ENCODE measurements around the gene TBXA2R. TPM values are rescaled to one million over a fixed set of nuclear protein-coding genes. Genes with fewer than 3 reads are reported as not detected.

The TBXA2R gene
- total RNA-seq, 1 donor from 2014 or later = 1.9 TPM

DNA sequence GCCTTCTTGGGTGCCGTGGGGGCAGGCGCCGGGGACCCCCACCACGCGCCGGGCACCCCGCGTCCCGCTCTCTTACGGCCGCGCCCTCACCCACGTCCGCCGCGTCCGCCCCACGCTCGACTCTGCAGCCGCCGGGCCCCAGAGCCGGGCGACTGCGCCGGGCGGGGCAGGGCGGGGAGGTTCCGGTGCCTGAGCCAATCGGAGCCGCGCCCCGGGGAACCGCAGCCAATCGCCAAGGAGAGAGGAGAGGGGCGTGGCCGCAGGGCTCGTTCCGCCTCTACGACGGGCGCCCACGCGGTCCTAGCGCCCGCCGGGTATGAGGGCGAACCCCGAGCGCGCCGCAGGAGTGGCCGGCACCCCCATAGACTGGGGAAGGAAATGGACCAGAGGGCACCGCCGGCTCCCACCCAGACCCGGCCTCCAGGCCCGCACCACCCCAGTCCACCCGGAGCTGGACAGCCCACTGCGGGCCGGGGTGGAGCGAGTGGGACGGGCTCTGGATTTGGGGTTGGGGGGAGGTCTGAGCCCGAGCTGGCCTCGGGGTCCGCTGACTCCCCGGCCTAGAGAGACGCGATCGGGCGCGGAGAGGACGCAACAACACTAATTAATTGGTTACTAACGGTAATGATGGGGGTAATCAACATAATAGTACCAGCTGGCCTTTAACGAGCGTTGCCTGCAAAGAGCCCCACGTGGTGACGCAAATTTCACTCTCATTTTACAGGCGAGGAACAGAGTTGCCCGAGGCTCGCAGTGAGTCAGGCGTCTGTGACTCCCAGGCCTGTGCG is 49.0 kb downstream of the TBXA2R start, which contains the start of gene MFSD12:
MFSD12 (minus strand) TSS at position 126 of the 788 bp plus-strand sequence. CDS start 183 bp downstream, outside the sequence.
- no peak for DNase-seq (ENCODE audit: extremely low read depth, low read depth, low spot score)

DNA sequence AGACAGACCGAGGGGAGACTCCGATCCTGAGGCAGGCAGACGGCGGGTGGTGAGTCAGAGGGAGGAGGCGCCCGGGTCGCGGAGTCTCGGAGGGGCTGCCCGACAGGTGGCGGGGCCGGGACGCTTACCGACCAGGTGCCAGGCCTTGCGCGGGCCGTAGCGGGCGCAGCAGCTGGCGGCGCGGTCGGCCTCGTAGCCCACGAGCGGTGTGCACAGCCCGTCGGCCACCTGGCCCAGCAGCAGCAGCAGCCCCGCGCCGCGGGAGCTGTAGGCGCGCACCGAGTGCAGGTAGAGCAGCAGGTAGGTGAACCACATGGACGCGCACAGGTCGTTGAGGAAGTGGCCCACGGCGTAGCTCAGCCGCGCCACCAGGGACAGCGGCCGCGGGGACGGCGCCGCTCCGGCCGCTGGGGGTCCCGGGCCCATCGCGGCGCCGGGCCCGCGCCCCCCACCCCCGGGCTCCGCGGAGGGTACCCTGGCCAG is 49.7 kb downstream of the TBXA2R start:
- no peak for DNase-seq (ENCODE audit: extremely low read depth, low read depth, low spot score)

DNA sequence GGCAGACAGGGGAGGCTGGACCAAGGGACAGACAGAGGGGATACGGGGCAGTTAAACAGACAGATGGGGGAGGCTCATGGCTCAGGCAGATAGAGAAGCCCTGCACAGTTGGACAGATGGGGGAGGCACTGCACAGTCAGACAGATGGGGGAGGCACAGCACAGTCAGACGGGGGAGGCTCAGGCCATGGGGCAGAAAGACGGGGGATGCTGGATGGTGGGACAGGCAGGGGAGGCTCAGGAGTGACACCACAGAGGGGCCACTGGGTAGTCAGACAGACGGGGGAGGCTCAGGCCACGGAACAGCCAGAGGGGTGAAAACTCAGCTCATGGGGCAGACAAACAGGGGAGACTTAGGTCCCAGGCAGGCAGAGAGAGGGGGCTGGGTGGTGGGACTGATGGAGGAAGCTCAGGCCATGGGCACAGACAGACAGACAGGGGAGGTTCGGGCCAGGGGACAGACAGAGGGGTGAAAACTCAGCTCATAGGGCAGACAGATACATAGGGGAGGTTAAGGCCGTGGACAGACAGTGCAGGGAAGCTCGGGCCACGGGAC is 50.2 kb downstream of the TBXA2R start:
- DNase-seq (ENCODE audit: extremely low read depth, low read depth, low spot score) = no peak

DNA sequence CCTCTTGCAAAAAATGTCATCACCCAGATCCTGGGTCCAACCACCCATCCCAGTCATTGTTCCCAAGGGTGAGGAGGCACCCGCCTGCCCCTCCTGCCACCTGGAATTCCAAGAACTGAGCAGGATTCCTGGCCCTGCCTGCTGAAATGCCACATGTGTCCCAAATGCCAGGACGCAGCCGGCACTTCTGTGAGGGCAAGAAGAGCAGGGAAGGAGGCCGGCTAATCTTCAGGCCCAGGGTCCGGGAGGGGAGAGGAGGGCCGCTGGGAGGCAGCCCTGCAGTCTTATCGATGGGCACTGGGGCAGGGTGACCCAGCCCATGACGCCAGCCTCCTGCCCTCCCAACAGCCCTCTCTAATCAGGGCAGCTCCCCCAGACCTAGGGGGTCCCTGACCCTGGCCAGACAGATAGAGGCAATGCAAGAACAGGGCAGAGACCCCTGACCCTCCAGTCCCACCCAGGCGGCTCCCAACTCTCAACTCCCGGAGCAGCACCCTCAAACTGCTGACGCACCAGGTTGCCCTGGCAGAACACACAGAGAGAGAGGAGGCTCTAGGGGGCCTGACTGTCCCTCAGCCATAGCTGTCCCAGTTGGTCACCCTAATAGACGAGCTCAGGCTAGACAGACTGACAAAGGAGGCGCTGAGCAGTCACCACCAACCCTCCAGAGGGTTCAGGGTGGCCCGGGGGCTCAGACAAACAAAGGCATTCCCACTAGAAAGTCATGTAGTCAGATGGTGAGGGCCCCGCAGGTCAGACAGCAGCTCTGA is 50.8 kb downstream of the TBXA2R start:
- DNase-seq (ENCODE audit: extremely low read depth, low read depth, low spot score) = no peak

DNA sequence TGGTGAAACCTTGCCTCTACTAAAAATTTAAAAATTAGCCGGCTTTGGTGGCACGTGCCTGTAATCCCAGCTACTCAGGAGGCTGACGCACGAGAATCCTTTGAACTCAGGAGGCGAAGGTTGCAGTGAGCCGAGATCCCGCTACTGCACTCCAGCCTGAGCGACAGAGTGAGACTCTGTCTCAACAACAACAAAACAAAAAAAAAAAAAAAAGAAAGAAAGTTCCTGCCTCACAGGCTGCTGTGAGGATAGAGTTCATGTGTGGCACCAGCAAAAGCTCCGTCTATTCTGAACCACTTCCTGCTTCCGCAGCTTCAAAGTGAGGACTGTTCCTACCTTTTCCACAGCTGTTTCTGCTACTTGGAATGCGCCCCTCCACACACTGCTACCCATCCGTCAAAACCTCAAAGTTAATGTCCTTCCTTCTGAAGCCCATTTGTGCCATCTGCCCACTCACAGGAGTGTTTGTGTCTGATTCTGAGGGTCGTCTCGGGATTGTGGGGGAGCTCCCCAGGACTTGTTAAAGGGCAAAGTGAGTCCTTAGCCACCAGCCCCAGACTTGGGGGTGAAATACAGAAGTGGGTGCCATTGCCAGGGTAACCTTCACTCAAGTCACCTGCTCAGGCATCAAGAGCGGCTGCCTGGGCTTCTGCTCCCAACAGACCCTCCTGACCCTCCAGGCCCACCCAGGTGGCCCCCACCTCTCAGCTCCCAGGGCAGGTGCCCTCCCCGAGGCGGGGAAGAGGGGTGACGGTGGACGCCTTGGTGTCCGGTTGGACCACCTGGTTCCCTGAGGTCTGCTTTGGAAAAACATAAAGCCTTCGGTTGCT is 52.2 kb downstream of the TBXA2R start:
- no peak for DNase-seq (ENCODE audit: extremely low read depth, low read depth, low spot score)

DNA sequence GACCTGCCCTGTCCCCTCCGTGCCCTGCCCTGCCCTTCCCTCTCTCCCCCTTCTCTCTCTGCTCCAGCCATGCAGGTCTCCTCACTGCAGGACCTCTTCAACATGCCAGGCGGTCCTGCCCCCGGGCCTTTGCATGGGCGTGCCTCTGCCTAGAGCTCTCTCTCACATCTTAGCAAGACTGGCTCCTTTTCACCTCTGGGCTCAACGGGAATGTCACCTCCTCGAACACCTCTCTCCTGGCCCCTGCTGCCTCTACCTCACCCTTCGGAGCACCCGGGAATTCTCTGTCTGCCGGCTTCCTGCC is 54.9 kb downstream of the TBXA2R start:
- DNase-seq (ENCODE audit: extremely low read depth, low read depth, low spot score) = no peak

DNA sequence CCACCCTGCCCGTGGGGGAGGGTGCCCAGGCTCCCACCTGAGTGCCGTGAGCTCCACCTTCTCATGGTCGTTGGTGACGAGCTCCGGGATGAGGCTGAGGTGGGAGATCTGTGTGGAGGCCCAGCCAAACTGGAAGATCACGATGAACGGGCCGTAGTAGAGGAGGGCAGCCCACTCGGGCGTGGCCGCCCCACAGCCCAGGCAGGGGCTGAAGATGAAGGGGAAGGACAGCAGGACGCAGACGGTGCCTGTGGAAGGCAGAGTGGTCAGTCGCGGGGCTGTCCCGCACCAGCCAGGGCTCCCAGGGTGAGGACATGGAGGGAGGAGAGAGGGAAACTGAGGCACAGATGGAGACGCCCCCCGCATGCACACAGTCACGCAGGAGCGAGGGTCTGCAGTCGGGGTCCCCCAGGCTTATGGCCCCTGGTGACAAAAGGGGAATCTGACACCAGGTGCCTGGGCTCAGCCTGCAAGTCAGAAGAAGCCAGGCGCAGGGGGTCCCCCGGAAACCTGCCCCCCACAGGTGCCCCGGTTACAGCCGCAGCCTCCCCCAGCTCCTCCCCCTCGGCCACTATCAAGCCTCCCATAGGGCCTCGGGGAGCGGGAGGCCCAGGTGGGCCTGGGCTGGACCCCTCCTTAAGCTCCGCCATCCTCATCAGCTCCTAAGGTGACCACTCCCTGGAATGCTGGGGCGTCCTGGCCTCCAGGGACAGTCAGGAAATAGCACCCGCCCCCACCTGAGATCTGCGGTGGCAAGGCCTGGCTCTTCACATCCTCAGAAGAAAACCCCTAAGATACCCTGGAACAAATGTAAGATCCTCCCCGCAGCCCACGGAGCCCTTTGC is 55.5 kb downstream of the TBXA2R start:
- DNase-seq (ENCODE audit: extremely low read depth, low read depth, low spot score) = no peak

DNA sequence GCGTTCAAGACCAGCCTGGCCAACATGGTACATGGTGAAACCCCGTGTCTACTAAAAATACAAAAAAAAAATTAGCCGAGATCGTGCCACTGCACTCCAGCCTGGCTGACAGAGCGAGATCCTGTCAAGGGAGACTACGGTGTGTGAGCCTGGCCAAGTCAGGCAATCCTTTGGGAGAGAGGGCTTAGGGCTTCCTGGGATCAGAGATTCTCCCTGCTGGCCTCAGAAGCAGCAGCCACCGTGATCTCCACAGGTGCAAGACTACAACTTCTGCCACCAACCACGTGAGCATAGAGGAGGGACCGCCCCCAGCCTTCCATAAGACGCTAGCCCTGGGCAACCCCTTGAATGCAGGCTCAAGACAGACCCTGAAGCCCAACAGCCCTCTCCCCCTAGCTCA is 56.9 kb downstream of the TBXA2R start:
- no peak for DNase-seq (ENCODE audit: extremely low read depth, low read depth, low spot score)

DNA sequence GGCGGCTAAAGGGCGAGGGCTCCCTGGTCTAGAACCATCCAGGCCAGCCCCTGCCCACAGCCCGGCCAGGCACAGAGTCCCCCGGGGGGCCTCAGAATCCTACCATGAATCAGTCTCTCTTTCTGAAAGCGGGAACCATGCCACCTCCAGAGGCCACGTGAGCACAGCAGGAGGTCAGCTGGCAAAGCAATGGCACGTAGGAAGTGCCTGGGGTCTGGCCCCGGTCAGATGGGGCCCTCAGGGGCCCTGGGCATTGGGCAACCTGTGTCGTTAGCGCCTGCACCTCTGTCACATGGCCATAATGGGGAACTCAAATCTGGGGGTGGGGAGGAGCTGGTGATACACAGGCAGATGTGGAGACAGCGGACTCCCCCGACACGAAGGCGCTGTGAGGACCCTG is 58.1 kb downstream of the TBXA2R start:
- DNase-seq (ENCODE audit: extremely low read depth, low read depth, low spot score) = no peak

DNA sequence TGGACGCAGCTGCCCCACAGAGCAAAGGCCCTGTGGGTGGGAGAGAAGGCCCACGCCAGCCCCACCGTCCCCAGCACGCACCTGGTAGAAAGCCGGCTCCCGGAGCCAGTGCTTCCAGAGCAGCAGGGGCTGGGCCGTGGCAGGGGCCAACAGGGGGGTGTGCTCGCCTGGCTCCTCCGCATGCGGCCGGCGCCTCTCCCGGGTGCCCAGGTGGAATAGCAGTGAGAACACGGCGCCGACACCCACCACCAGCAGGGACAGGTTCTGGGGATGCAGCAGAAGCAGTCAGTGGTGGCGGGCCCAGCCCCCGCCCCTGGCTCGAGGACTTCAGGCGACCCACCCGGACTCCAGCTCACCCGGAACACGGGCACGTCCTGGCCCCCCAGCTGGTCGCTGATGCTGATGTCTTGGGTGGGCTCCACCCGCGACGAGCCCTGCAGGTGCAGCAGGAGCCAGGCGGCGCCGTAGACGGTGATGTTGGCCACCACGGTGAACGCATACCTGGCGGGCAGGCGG is 58.9 kb downstream of the TBXA2R start:
- no peak for DNase-seq (ENCODE audit: extremely low read depth, low read depth, low spot score)

DNA sequence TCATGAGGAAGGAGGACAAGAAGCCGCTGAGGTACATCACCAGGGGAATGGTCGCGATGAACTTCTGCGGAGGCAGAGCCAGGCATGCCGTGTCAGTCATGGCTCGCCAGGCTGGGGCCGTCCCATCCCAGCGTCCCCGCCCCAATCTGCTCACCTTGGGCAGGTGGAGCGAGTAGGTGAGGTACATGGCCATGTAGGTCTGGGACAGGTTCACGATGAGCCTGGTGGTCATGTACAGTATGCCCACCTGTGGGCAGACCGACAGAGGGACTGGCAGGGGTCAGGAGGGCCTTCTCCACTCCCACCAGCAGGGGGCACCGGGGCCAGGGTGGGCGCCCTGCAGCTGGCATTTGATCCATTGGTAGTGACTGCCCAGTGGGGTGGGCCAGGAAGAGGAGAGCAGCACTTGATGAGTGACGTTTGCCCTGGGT is 59.4 kb downstream of the TBXA2R start:
- no peak for DNase-seq (ENCODE audit: extremely low read depth, low read depth, low spot score)

DNA sequence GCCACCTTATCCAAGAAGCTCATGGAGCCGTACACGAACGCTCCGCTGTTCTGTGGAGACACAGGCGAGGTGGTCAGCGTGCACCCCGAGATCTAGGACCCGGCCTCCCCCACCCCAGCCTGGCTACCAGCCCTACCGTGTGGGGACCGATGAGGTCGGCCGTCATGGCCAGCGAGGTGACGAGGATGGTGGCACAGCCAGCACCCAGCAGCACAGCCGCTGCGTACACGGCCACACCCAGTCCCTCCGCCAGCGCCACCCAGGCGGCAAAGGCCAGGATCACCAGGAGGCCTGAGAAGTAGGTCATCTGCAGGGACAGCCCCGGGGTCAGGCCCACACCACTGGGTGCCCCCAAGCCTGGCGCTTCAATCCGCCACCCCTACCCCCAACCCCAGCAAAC is 60.6 kb downstream of the TBXA2R start:
- no peak for DNase-seq (ENCODE audit: extremely low read depth, low read depth, low spot score)

DNA sequence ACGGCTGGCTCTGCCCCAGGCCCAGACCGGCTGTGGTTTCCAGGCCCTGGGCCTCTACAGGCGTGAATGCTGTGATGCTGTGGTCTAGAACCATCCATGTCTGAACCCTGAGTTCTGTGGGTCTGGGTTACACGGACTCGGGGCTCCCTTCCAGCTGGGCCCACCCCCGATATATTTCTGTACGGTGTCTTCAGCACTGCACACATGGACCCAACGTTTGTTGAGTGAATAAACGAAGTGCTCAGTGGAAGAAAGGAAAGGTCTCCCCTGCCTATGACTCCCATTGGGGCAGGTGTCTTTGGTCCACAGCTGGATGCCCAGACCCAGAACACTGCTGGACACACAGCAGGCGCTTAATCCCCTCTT is 61.0 kb downstream of the TBXA2R start:
- DNase-seq (ENCODE audit: extremely low read depth, low read depth, low spot score) = no peak

DNA sequence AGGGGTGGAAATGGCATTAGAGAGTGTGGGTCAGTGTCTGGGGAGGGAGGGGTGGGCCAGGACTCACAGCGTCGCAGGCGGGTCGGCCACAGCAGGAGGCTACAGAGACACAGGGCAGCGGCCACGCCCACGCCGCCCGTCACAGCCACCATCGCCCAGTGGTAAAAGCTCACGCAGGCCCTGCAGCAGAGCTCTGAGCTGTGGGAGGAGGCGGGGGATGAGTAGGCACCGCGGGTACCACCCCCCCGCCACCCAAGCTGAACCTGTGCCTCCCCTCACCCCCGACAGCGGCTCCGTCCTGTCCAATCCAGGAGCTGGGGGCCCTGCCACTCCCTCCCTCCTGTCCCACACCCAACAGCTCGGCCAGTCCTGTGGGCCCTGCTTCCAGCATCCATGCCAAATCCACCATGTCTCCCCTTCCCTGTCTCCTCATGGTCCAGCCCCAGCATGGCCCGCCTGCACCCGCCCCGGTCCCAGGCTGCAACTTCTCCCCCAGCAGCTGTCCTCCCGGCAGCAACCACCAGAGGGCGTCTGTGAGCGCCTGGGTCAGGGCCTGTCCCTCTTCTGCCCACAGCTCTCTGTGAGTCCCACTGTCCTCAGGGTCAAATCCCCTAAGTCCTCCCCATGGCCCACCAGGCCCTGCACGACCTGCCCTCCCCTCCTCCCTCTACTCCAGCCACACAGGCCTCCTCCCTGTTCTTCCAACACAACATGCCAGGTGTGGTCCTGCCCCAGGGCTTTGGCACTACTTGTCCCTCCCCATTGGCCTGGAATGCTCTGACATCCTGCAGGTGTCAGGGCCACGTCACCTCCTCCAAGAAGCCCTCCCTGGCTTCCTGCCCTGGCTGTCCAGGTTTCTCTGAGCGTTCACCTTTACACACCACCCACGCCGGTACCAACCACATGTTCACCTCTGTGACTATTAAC is 61.7 kb downstream of the TBXA2R start:
- DNase-seq (ENCODE audit: extremely low read depth, low read depth, low spot score) = no peak

Other genes starting within 250 kb of the TBXA2R start
- gene NFIC, start 240.3 kb downstream of the TBXA2R start, total RNA-seq = 36.3 and 48.8 TPM in 2 replicates
- gene SMIM24, start 126.3 kb downstream of the TBXA2R start, total RNA-seq = not detected in 2 replicates
- not detected in 2 replicates for gene SMIM44, start 123.4 kb downstream of the TBXA2R start, total RNA-seq
- gene DOHH, start 106.2 kb downstream of the TBXA2R start, total RNA-seq = 22.9 and 28.7 TPM in 2 replicates
- 32.8 and 43.9 TPM in 2 replicates for gene FZR1, start 100.6 kb downstream of the TBXA2R start, total RNA-seq
- gene TEKTIP1, start 67.7 kb downstream of the TBXA2R start, total RNA-seq = not detected in 2 replicates
- 107 and 138 TPM in 2 replicates for gene MFSD12, start 49.3 kb downstream of the TBXA2R start, total RNA-seq
- gene HMG20B, start 33.9 kb downstream of the TBXA2R start, total RNA-seq = 121 and 129 TPM in 2 replicates
- 3.2 and 6.1 TPM in 2 replicates for gene GIPC3, start 21.4 kb downstream of the TBXA2R start, total RNA-seq
- 36.6 and 38.4 TPM in 2 replicates for gene CACTIN, start 19.9 kb upstream of the TBXA2R start, total RNA-seq
- 69.8 and 110 TPM in 2 replicates for gene PIP5K1C, start 93.6 kb upstream of the TBXA2R start, total RNA-seq
- gene TJP3, start 101.5 kb upstream of the TBXA2R start, total RNA-seq = not detected in 2 replicates
- gene APBA3, start 154.8 kb upstream of the TBXA2R start, total RNA-seq = 25.8 and 50.1 TPM in 2 replicates
- gene MRPL54, start 155.8 kb upstream of the TBXA2R start, total RNA-seq = 65.2 and 71.4 TPM in 2 replicates
- gene RAX2, start 165.4 kb upstream of the TBXA2R start, total RNA-seq = not detected in 2 replicates
- gene MATK, start 179.5 kb upstream of the TBXA2R start, total RNA-seq = 3.3 TPM in 1 of 2 replicates, not detected in the other

All from glomerular endothelial cell (primary cell).